ENCODE results near the gene BTBD16.

DNA sequence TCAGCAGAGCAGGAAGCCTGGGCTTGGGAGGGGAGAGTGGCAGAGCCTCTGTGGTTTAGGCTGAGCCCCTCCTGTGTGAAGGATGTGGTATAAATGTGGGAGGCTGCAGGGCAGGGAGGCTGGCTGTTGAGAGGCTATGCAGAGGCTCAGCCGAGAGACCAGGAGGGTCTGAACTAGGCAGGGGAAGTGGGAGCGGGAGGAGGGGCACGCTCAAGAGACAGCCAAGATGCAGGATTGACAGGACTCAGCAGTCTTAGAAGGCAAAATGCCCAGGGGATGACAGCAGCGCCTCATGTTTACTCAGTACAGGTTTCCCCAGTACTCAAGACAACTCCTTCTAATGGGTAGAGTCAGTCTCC is 24.3 kb downstream of the BTBD16 start:
- no peak for TF ChIP-seq POLR2A (IDR thresholded peaks at IDR 0.05)
- TF ChIP-seq, protein P1, sequence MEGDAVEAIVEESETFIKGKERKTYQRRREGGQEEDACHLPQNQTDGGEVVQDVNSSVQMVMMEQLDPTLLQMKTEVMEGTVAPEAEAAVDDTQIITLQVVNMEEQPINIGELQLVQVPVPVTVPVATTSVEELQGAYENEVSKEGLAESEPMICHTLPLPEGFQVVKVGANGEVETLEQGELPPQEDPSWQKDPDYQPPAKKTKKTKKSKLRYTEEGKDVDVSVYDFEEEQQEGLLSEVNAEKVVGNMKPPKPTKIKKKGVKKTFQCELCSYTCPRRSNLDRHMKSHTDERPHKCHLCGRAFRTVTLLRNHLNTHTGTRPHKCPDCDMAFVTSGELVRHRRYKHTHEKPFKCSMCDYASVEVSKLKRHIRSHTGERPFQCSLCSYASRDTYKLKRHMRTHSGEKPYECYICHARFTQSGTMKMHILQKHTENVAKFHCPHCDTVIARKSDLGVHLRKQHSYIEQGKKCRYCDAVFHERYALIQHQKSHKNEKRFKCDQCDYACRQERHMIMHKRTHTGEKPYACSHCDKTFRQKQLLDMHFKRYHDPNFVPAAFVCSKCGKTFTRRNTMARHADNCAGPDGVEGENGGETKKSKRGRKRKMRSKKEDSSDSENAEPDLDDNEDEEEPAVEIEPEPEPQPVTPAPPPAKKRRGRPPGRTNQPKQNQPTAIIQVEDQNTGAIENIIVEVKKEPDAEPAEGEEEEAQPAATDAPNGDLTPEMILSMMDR (IDR thresholded peaks at IDR 0.05) = no peak
- no peak for TF ChIP-seq POLR2AphosphoS5 (IDR thresholded peaks at IDR 0.05)

Data from prostate gland (tissue), 2 donors.